Naive B cell (primary cell): Measurements from ENCODE around the gene PACRG. TPM values are rescaled to one million over a fixed set of nuclear protein-coding genes. Genes with fewer than 3 reads are reported as not detected.
"Not testable (repeated sequence)": the region's sequence is repeated elsewhere in the genome, so short reads cannot be mapped to it uniquely, and the experiment has no call there.

Experiments
- ATAC-seq, 2 donors: fragments of 150-1000 bp; cut with Tn5 transposase; 2 replicates each; pipeline ENCODE4 v1.10.0; 2021; ENCODE audit warnings: low read depth in 2 of 2, mild to moderate bottlenecking in 2 of 2, moderate library complexity in 2 of 2
- DNase-seq: peaks from one replicate; pipeline ENCODE4 v3.0.0; 2022
- H3K27ac Mint-ChIP-seq, 6 donors: one replicate each; pipeline ENCODE4 v1.8.0; 2020 to 2022; ENCODE audit warnings: mild to moderate bottlenecking in 6 of 6, mixed read lengths in 6 of 6, moderate library complexity in 5 of 6, inconsistent platforms in 2 of 6
- H3K27me3 Mint-ChIP-seq, 3 donors: one replicate each; pipeline ENCODE4 v1.8.0; 2021 to 2022; ENCODE audit warnings: mixed read lengths in 3 of 3, mild to moderate bottlenecking in 1 of 3
- H3K36me3 Mint-ChIP-seq, 2 donors: one replicate each; pipeline ENCODE4 v1.8.0; 2020 to 2022; ENCODE audit warnings: mixed read lengths in 2 of 2, inconsistent platforms in 1 of 2, mild to moderate bottlenecking in 1 of 2
- H3K4me1 Mint-ChIP-seq, 3 donors: one replicate each; pipeline ENCODE4 v1.8.0; 2020 to 2022; ENCODE audit warnings: mixed read lengths in 3 of 3, inconsistent platforms in 1 of 3, mild to moderate bottlenecking in 1 of 3, moderate library complexity in 1 of 3
- H3K4me3 Mint-ChIP-seq, 8 donors: one replicate each; pipeline ENCODE4 v1.8.0; 2020 to 2022; ENCODE audit warnings: mild to moderate bottlenecking in 8 of 8, mixed read lengths in 8 of 8, moderate library complexity in 8 of 8, inconsistent platforms in 2 of 8
- H3K9me3 Mint-ChIP-seq, 7 donors: one replicate each; pipeline ENCODE4 v1.8.0; 2020 to 2022; ENCODE audit warnings: mixed read lengths in 7 of 7, mild to moderate bottlenecking in 5 of 7, inconsistent platforms in 2 of 7, moderate library complexity in 1 of 7
- polyA plus RNA-seq, 6 donors: library from polyadenylated mRNA; unstranded; fragments of 300-500 nt; fragmentation: Illumina TruSeq; gene quantifications; one replicate each; pipeline ENCODE4 v1.2.3, GENCODE V29; 2021; ENCODE audit warnings: low read depth in 6 of 6

The PACRG gene
- polyA plus RNA-seq, 6 donors from 2014 or later: not detected

DNA sequence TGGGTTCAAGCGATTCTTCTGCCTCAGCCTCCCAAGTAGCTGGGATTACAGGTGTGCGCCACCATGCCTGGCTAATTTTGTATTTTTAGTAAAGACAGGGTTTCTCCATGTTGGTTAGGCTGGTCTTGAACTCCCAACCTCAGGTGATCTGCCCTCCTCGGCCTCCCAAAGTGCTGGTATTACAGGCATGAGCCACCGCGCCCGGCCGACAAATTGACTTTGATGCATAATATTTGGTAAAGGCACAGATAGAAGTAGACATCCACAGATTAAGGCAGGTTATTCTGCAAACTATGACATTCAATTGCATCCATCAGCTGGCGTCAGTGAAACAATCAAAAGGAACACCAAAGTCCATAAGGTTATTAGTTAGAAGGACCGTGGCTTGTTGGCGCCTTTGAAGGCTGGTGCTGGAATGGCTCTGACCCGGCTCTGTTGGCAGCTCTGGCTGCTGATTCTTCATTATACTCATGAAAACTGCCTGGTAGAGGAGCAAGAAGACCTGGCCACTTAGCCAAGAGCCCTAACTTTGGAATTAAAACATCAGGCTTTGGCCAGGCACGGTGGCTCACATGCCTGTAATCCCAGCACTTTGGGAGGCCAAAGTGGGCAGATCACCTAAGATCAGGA, 589.2 kb downstream of the PACRG start:
- not testable (repeated sequence) for H3K36me3 Mint-ChIP-seq, ATAC-seq, DNase-seq, H3K4me1 Mint-ChIP-seq, H3K9me3 Mint-ChIP-seq, H3K4me3 Mint-ChIP-seq, H3K27ac Mint-ChIP-seq
- peaks cover 20 to 31% (median 29%) of the 10 kb centered on the region in 3 donors for H3K27me3 Mint-ChIP-seq

- Mint-ChIP-seq H3K9me3 (no peaks in the 10 kb centered on the region), H3K27ac (no peak overlapping the region), H3K4me3 (no peak overlapping the region), H3K36me3 (no peaks in the 10 kb centered on the region), H3K27me3 (peaks cover 21 to 32% (median 28%) of the 10 kb centered on the region in 3 donors), H3K4me1 (no peaks in the 10 kb centered on the region)
- no peak for DNase-seq
- no peak for ATAC-seq
Observed at GRCh38 chr6:163318071-163318786, 590.5 kb downstream of the PACRG start.

DNA sequence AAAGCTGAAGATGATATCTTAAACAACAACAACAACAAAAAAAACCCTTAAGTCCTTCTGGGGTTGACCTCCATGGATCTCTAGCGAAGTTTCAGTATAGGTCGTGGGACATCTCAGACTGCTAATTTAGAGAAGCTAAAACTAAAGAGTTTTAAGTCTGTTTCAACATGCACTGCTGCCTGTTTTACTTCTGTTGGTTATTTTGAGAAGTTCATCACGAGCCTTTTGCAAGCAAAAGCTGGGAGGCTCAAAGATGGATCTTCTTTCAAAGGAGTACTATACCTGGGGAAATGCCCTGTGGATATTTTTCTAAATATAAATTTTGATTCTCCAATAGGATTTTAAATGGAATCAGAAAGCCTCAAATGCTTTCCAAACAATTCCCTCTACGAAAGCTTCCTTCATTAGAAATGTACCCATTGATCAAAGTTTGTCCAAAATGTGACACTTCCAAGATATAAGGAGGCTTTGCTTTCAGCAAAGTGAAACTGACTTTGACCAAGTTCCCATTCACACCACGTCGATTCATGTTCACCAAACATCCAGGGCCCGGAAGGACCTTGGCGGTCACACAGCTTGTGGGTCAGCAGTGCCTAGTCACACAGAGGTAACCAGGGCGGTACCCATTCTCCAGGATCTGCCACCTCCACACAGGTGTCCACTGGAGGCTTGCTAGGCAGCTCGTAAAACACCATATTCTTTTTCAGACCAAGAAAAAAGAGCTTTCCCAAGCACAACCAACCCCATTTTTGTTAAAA, 592.0 kb downstream of the PACRG start:
- Mint-ChIP-seq H3K36me3 (no peaks in the 10 kb centered on the region), H3K27me3 (peaks cover 22 to 27% (median 26%) of the 10 kb centered on the region in 3 donors), H3K9me3 (no peaks in the 10 kb centered on the region), H3K27ac (no peak overlapping the region), H3K4me3 (no peak overlapping the region), H3K4me1 (no peaks in the 10 kb centered on the region)
- no peak for DNase-seq
- no peak for ATAC-seq

- peaks cover 20 to 32% (median 26%) of the 10 kb centered on the region in 3 donors for H3K27me3 Mint-ChIP-seq
- no peak overlapping the region for H3K27ac Mint-ChIP-seq
- H3K36me3 Mint-ChIP-seq: no peaks in the 10 kb centered on the region
- H3K4me1 Mint-ChIP-seq: no peaks in the 10 kb centered on the region
- no peak overlapping the region for H3K4me3 Mint-ChIP-seq
- H3K9me3 Mint-ChIP-seq: no peaks in the 10 kb centered on the region
- ATAC-seq: no peak
- no peak for DNase-seq
Observed at GRCh38 chr6:163320402-163320801, 592.6 kb downstream of the PACRG start.

DNA sequence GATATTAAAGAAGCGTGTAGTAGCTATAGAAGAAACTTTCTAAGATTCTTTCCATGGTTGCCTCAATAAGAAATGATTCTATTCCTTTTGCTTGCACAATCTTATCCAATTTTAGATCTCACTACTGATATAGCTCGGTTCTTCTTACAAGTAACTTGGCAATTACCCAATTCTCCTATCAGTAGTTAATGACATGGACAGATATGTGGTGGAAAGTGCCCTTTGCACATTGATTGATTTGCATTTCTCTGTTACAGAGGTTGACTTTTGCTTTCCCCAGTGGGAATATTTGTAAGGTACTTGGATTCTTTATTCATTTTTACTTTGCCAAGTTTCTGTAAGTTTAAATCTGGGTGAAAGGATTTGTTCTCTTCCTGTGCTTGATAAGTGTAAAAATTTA, 593.0 kb downstream of the PACRG start:
- Mint-ChIP-seq H3K4me3 (no peak overlapping the region), H3K36me3 (no peaks in the 10 kb centered on the region), H3K9me3 (no peaks in the 10 kb centered on the region), H3K27me3 (peaks cover 20 to 32% (median 24%) of the 10 kb centered on the region in 3 donors), H3K4me1 (no peaks in the 10 kb centered on the region), H3K27ac (no peak overlapping the region)
- no peak for ATAC-seq
- DNase-seq: no peak

- peaks cover 20 to 32% (median 24%) of the 10 kb centered on the region in 3 donors for H3K27me3 Mint-ChIP-seq
- ATAC-seq: no peak
- H3K4me1 Mint-ChIP-seq: no peaks in the 10 kb centered on the region
- DNase-seq: no peak
- H3K36me3 Mint-ChIP-seq: no peaks in the 10 kb centered on the region
- peaks cover 0 to 5% (median 0%) of the 10 kb centered on the region in 7 donors for H3K9me3 Mint-ChIP-seq
- H3K4me3 Mint-ChIP-seq: no peak overlapping the region
- peak overlapping the region in 2 of 6 donors; percentile 67 to 81 for H3K27ac Mint-ChIP-seq
Observed at GRCh38 chr6:163321717-163322116, 593.9 kb downstream of the PACRG start.

GRCh38 chr6:163323274-163323673, 595.5 kb downstream of the PACRG start:
- Mint-ChIP-seq H3K9me3 (peaks cover 0 to 15% (median 3%) of the 10 kb centered on the region in 7 donors), H3K4me3 (no peak overlapping the region), H3K4me1 (no peaks in the 10 kb centered on the region), H3K27ac (no peak overlapping the region), H3K27me3 (peaks cover 13 to 32% (median 24%) of the 10 kb centered on the region in 3 donors), H3K36me3 (no peaks in the 10 kb centered on the region)
- DNase-seq (no peak), ATAC-seq (no peak)

GRCh38 chr6:163323705-163324104, 595.9 kb downstream of the PACRG start:
- Mint-ChIP-seq H3K4me1 (no peaks in the 10 kb centered on the region), H3K4me3 (no peak overlapping the region), H3K27ac (no peak overlapping the region), H3K36me3 (no peaks in the 10 kb centered on the region), H3K27me3 (peaks cover 12 to 28% (median 24%) of the 10 kb centered on the region in 3 donors), H3K9me3 (peaks cover 0 to 15% (median 3%) of the 10 kb centered on the region in 7 donors)
- DNase-seq (no peak), ATAC-seq (no peak)

DNA sequence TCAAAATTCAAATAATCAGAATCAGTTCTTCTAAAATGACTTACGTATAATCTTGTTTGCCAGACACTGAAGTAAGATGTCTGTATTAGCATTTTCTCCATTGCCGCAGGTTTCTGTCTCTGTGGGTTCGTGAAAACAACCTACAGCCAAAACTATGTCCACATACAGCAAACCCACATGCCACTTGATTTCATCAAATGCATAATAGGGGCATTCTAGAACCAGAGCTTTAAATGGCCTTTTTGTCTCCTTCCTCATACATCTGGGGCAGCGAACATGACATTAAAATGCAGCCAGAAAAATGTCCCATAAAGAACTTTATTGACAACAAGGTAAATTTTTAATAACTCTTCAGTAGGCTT, 596.5 kb downstream of the PACRG start:
- Mint-ChIP-seq H3K27ac (no peak overlapping the region), H3K27me3 (peaks cover 12 to 24% (median 23%) of the 10 kb centered on the region in 3 donors), H3K4me1 (no peaks in the 10 kb centered on the region), H3K36me3 (no peaks in the 10 kb centered on the region), H3K4me3 (no peak overlapping the region), H3K9me3 (peaks cover 0 to 15% (median 3%) of the 10 kb centered on the region in 7 donors)
- DNase-seq (no peak), ATAC-seq (no peak)

- Mint-ChIP-seq H3K9me3 (peaks cover 0 to 15% (median 3%) of the 10 kb centered on the region in 7 donors), H3K36me3 (no peaks in the 10 kb centered on the region), H3K27ac (peak overlapping the region in 1 of 6 donors; percentile 57), H3K4me1 (peaks cover 0 to 3% (median 0%) of the 10 kb centered on the region in 3 donors), H3K27me3 (peaks cover 12 to 24% (median 23%) of the 10 kb centered on the region in 3 donors), H3K4me3 (no peak overlapping the region)
- DNase-seq (no peak), ATAC-seq (no peak)
Observed at GRCh38 chr6:163324688-163325389, 597.1 kb downstream of the PACRG start.

DNA sequence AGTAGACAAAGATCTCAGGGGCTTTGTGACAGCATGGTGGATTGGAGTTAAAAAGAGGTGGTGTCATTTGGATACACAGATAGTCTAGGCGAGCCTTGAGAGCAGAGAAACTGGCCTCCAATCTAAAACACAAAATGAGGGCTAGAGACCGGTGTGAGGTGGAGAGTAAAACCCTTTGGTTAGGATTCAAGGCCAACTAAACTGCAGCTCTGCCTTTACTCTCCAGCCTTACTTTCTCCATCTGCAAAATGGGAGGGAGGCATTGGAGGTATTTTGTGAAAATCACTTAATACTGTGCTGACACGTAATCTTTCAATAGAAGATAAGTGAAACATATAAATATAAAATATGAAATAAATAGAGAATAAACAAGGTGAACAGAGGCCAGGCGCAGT, 597.6 kb downstream of the PACRG start:
- Mint-ChIP-seq H3K27ac (no peak overlapping the region), H3K4me1 (peaks cover 0 to 3% (median 0%) of the 10 kb centered on the region in 3 donors), H3K36me3 (no peaks in the 10 kb centered on the region), H3K9me3 (peaks cover 0 to 15% (median 3%) of the 10 kb centered on the region in 7 donors), H3K4me3 (no peak overlapping the region), H3K27me3 (peaks cover 12 to 24% (median 23%) of the 10 kb centered on the region in 3 donors)
- ATAC-seq: no peak
- DNase-seq: no peak

DNA sequence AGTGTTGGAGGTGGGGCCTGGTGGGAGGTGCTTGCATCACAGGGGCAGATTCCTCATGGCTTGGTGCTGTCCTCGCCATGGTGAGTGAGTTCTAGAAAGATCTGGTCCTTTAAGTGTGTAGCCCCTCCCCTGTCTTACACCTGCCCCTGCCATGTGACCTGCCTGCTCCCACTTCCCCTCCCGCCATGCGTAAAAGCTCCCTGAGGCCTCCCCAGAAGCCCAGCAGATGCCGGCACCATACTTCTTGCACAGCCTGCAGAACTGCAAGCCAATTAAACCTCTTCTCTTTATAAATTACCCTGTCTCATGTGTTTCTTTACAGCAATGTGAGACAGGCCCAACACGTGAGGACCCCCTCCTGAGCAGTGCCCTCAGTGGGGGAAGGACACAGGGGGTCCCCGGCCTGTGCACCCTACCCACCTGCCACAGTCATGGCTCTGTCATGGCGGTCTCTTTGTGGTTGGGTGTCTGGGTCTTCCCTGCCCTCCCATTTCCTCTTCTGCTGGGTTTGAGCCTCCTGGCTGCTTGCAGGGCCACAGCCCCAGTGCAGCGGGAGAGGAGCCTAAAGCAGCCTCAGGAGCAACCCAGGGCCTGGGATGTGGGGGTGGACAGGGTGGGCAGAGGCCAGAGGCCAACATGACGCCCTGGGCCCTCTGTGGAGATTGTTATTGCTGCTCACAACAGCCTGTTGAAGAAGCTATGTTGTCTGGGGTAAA, 599.5 kb downstream of the PACRG start:
- ATAC-seq (no peak), DNase-seq (no peak)
- Mint-ChIP-seq H3K4me1 (peaks cover 0 to 3% (median 0%) of the 10 kb centered on the region in 3 donors), H3K27me3 (peaks cover 8 to 15% (median 14%) of the 10 kb centered on the region in 3 donors), H3K4me3 (no peak overlapping the region), H3K27ac (peak overlapping the region in 1 of 6 donors; percentile 12), H3K9me3 (peaks cover 0 to 15% (median 3%) of the 10 kb centered on the region in 7 donors), H3K36me3 (no peaks in the 10 kb centered on the region)
